ENCODE measurements around the gene SSBP3. TPM values are rescaled to one million over a fixed set of nuclear protein-coding genes. Genes with fewer than 3 reads are reported as not detected.

SSBP3 gene
- total and polyA plus RNA-seq, 2 experiments from 2014 or later, result 47.4 to 68.6 TPM

- Histone ChIP-seq H3K4me1 (ENCODE audit: insufficient read depth) (peaks cover 26% of the 10 kb centered on the region; the same call in 1 of the 2 replicates), H3K27ac (ENCODE audit: low read depth) (no peak overlapping the region), H3K79me2 (replicated peaks; ENCODE audit: insufficient read depth) (peaks cover 100% of the 10 kb centered on the region), H3K27me3 (ENCODE audit: insufficient read depth) (no peaks in the 10 kb centered on the region), H3K4me2 (no peak overlapping the region), H3K36me3 (ENCODE audit: insufficient read depth) (peaks cover 42% of the 10 kb centered on the region), H2AFZ (no peak overlapping the region), H4K20me1 (replicated peaks; ENCODE audit: insufficient read depth) (peaks cover 70% of the 10 kb centered on the region), H3F3A (replicated peaks; ENCODE audit: low read depth) (no peaks in the 10 kb centered on the region), H3K4me3 (no peak overlapping the region), H3K9me2 (ENCODE audit: insufficient read depth) (no peaks in the 10 kb centered on the region)
- H3K4me3 Mint-ChIP-seq, result no peak overlapping the region
- H3K36me3 Mint-ChIP-seq (ENCODE audit: low read depth), result peaks cover 88% of the 10 kb centered on the region
- no peak for DNase-seq (ENCODE audit: low spot score)
- peaks cover 14% of the 10 kb centered on the region for H3K27me3 Mint-ChIP-seq (ENCODE audit: insufficient read depth, low read depth, poor library complexity)
- no peak for ATAC-seq
- TF ChIP-seq, protein P1, sequence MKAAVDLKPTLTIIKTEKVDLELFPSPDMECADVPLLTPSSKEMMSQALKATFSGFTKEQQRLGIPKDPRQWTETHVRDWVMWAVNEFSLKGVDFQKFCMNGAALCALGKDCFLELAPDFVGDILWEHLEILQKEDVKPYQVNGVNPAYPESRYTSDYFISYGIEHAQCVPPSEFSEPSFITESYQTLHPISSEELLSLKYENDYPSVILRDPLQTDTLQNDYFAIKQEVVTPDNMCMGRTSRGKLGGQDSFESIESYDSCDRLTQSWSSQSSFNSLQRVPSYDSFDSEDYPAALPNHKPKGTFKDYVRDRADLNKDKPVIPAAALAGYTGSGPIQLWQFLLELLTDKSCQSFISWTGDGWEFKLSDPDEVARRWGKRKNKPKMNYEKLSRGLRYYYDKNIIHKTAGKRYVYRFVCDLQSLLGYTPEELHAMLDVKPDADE (IDR thresholded peaks at IDR 0.05), result no peak
- TF ChIP-seq REST (IDR thresholded peaks at IDR 0.05; ENCODE audit: unreplicated experiment) (no peak), ZNF331 (CRISPR knock-in tag; IDR thresholded peaks at IDR 0.05; ENCODE audit: low read depth) (no peak), CTCF (conservative IDR thresholded peaks at IDR 0.05; ENCODE audit: low read depth in 2 of 2) (no peak), EZH2 (IDR thresholded peaks at IDR 0.05; ENCODE audit: low read depth, unreplicated experiment) (no peak), ZNF114 (CRISPR knock-in tag; IDR thresholded peaks at IDR 0.05) (no peak), STAT1 (IDR thresholded peaks at IDR 0.05; ENCODE audit: unreplicated experiment) (no peak), CREB1 (CRISPR knock-in tag; IDR thresholded peaks at IDR 0.05; ENCODE audit: low read depth) (no peak), ZNF462 (CRISPR knock-in tag; IDR thresholded peaks at IDR 0.05) (no peak)
- H3K27ac Mint-ChIP-seq, result peak overlapping the region; percentile 26; the same call in 1 of the 2 replicates
- H3K9me3 Mint-ChIP-seq, result no peaks in the 10 kb centered on the region
- H3K4me1 Mint-ChIP-seq, result peaks cover 52% of the 10 kb centered on the region
Measured at GRCh38 chr1:54396261-54396933, 9.8 kb downstream of the SSBP3 start.
